SU-DHL-6 (cell line): ENCODE results near the gene CCDC82.

Source experiments
- EZH2phosphoT487 ChIP-seq: fragments of 200-600 bp; sonication (generic), shearing (Covaris generic); conservative IDR thresholded peaks from 2 replicates; pipeline ENCODE4 v1.6.1; 2018; ENCODE audit warnings: mild to moderate bottlenecking, antibody characterized with exemption, low read length, moderate library complexity, mixed read lengths
- TF ChIP-seq, protein P1 (sequence below): fragments of 200-600 bp; sonication (generic); IDR thresholded peaks from one replicate; pipeline ENCODE4 v1.5.1; 2017; ENCODE audit warnings: antibody characterized with exemption, mild to moderate bottlenecking, low read length, moderate library complexity; ENCODE audit not compliant: insufficient read depth, poor library complexity, severe bottlenecking

DNA sequence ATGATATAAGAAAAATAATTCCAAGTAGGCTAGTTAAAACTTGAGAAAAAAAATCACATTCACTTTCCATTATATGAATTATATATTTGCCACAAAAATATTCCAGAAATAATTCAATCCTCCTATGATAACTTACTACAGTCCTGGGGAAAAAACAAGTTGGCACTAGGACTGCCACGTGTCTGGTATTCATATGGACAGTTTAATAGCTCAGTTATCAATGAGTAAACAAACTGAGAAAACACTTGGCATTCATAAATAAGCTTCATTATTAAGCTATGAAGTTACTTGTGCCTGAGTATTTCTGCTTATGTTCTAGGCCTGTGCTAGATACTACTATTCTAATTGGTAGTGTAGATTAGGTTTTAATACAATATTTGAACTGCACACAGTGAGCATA, 24.2 kb downstream of the CCDC82 start:
- TF ChIP-seq, protein P1, sequence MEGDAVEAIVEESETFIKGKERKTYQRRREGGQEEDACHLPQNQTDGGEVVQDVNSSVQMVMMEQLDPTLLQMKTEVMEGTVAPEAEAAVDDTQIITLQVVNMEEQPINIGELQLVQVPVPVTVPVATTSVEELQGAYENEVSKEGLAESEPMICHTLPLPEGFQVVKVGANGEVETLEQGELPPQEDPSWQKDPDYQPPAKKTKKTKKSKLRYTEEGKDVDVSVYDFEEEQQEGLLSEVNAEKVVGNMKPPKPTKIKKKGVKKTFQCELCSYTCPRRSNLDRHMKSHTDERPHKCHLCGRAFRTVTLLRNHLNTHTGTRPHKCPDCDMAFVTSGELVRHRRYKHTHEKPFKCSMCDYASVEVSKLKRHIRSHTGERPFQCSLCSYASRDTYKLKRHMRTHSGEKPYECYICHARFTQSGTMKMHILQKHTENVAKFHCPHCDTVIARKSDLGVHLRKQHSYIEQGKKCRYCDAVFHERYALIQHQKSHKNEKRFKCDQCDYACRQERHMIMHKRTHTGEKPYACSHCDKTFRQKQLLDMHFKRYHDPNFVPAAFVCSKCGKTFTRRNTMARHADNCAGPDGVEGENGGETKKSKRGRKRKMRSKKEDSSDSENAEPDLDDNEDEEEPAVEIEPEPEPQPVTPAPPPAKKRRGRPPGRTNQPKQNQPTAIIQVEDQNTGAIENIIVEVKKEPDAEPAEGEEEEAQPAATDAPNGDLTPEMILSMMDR, result no peak
- no peak for TF ChIP-seq EZH2phosphoT487
